HCT116 (cell line): ENCODE measurements around the gene CLDN15. TPM values are rescaled to one million over a fixed set of nuclear protein-coding genes. Genes with fewer than 3 reads are reported as not detected.

Experiments used
- ATAC-seq: fragments of 200-7000 bp; cut with Tn5 transposase; 2 replicates; pipeline ENCODE4 v1.9.1; 2020; ENCODE audit warnings: mild to moderate bottlenecking, moderate library complexity
- BruUV-seq: library from RNA; stranded (reverse); fragments of 400-500 nt; replicated peaks from 2 replicates; lab custom pipeline; 2021; lab: Mats Ljungman, UMichigan
- CTCF ChIA-PET: fragments of 300-600 bp; sonication (Branson Sonifier 250); formaldehyde crosslinking; loops from one replicate; lab custom pipeline; 2021; ENCODE audit warnings: antibody characterized with exemption; lab: Charles Lee
- POLR2A ChIA-PET: fragments of 300-600, 350-600 bp; sonication (Branson Sonifier 250); formaldehyde crosslinking; loops from one replicate; lab custom pipeline; 2021; ENCODE audit warnings: antibody characterized with exemption; lab: Charles Lee
- RAD21 ChIA-PET, 2 experiments: fragments of 300-600 bp; sonication (Branson Sonifier 250); formaldehyde crosslinking; loops; one replicate each; lab custom pipeline; 2023; ENCODE audit warnings: low total read pairs in 2 of 2; ENCODE audit not compliant: uncharacterized antibody in 2 of 2, unreplicated experiment in 2 of 2, low non-redundant PET in 1 of 2; lab: Charles Lee
- DNase-seq: peaks from one replicate; pipeline ENCODE4 v3.0.0-alpha.2; 2010; ENCODE audit warnings: low read depth, low spot score
- H2AFZ ChIP-seq: fragments of 200-600 bp; shearing (Covaris generic), sonication (generic); 2 replicates; pipeline ENCODE4 v1.6.1; 2017; ENCODE audit warnings: low read depth, mixed run types, mixed read lengths, antibody characterized with exemption, low read length; ENCODE audit not compliant: poor library complexity, severe bottlenecking
- H3K27ac ChIP-seq: 2 replicates; pipeline ENCODE4 v1.5.1; 2012; ENCODE audit warnings: low read depth, low read length
- H3K27me3 ChIP-seq: fragments of 200-600 bp; sonication (generic); 2 replicates; pipeline ENCODE4 v1.6.1; 2016; ENCODE audit warnings: mixed run types, low read length, mixed read lengths; ENCODE audit not compliant: insufficient read depth
- H3K36me3 ChIP-seq, 2 experiments: fragments of 200-500 bp in 1 of 2; fragments of 200-600 bp in 1 of 2; sonication (Bioruptor generic) in 1 of 2; sonication (generic) in 1 of 2; 2 replicates each; pipeline versions ENCODE4 v1.5.1 to v1.6.1; 2014 to 2016; ENCODE audit warnings: low read length in 2 of 2, inconsistent platforms in 1 of 2, mixed read lengths in 1 of 2, mixed run types in 1 of 2; ENCODE audit not compliant: insufficient read depth in 2 of 2, control insufficient read depth in 1 of 2
- H3K4me1 ChIP-seq, 2 experiments: fragments of 200-600 bp in 1 of 2; sonication (generic) in 1 of 2; 2 replicates each; pipeline versions ENCODE4 v1.5.1 to v1.6.1; 2012 to 2017; ENCODE audit warnings: low read length in 2 of 2, inconsistent platforms in 1 of 2, mild to moderate bottlenecking in 1 of 2, mixed read lengths in 1 of 2, mixed run types in 1 of 2, moderate library complexity in 1 of 2; ENCODE audit not compliant: insufficient read depth in 2 of 2, control insufficient read depth in 1 of 2
- H3K4me2 ChIP-seq: fragments of 200-600 bp; sonication (generic); 2 replicates; pipeline ENCODE4 v1.6.1; 2017; ENCODE audit warnings: mixed run types, low read length, mixed read lengths
- H3K4me3 ChIP-seq, 2 experiments: fragments of 200-600 bp in 1 of 2; sonication (generic) in 1 of 2; replicated peaks in 1 of 2; 2 replicates each; pipeline ENCODE4 v1.5.1; 2011 to 2016; ENCODE audit warnings: low read length in 2 of 2, control low read depth in 1 of 2, low read depth in 1 of 2, mild to moderate bottlenecking in 1 of 2, mixed read lengths in 1 of 2, mixed run types in 1 of 2
- H3K79me2 ChIP-seq: fragments of 200-600 bp; sonication (generic); 2 replicates; pipeline ENCODE4 v1.6.1; 2017; ENCODE audit warnings: mild to moderate bottlenecking, mixed run types, low read length, moderate library complexity, mixed read lengths; ENCODE audit not compliant: insufficient read depth
- H3K9ac ChIP-seq: fragments of 200-600 bp; sonication (generic); 2 replicates; pipeline ENCODE4 v1.6.1; 2016; ENCODE audit warnings: low read length, mixed read lengths
- H3K9me2 ChIP-seq: fragments of 200-600 bp; sonication (generic), shearing (Covaris generic); 2 replicates; pipeline ENCODE4 v1.6.1; 2017; ENCODE audit warnings: mixed run types, mild to moderate bottlenecking, moderate library complexity; ENCODE audit not compliant: insufficient read depth
- H3K9me3 ChIP-seq, 2 experiments: fragments of 200-500 bp in 1 of 2; fragments of 200-600 bp in 1 of 2; sonication (Bioruptor generic) in 1 of 2; sonication (generic) in 1 of 2; 2 replicates each; pipeline ENCODE4 v1.6.1; 2014 to 2017; ENCODE audit warnings: low read length in 2 of 2, mixed read lengths in 2 of 2, inconsistent platforms in 1 of 2, low read depth in 1 of 2, mild to moderate bottlenecking in 1 of 2, mixed run types in 1 of 2, moderate library complexity in 1 of 2; ENCODE audit not compliant: control insufficient read depth in 1 of 2, insufficient read depth in 1 of 2
- H4K20me1 ChIP-seq: fragments of 200-600 bp; sonication (generic), shearing (Covaris generic); 2 replicates; pipeline ENCODE4 v1.6.1; 2017; ENCODE audit warnings: mixed run types, mild to moderate bottlenecking, moderate library complexity; ENCODE audit not compliant: insufficient read depth
- CBX3 ChIP-seq: IDR thresholded peaks from 2 replicates; pipeline ENCODE4 v1.6.1; 2012; ENCODE audit warnings: low read depth
- CEBPB ChIP-seq: IDR thresholded peaks from 2 replicates; pipeline ENCODE4 v1.6.1; 2012; ENCODE audit warnings: low read depth
- CTCF ChIP-seq, 3 experiments: fragments of 200-600 bp in 1 of 3; sonication (generic) in 1 of 3; IDR thresholded peaks in 2 of 3; conservative IDR thresholded peaks in 1 of 3; 2 replicates each; pipeline ENCODE4 v1.5.1; 2012 to 2017; ENCODE audit warnings: low read depth in 2 of 3, low read length in 2 of 3, antibody characterized with exemption in 1 of 3, borderline replicate concordance in 1 of 3, control low read depth in 1 of 3, mild to moderate bottlenecking in 1 of 3, mixed read lengths in 1 of 3, mixed run types in 1 of 3, moderate library complexity in 1 of 3; ENCODE audit not compliant: insufficient read depth in 1 of 3
- EGR1 ChIP-seq: IDR thresholded peaks from 2 replicates; pipeline ENCODE4 v1.6.1; 2012; ENCODE audit warnings: low read depth
- ELF1 ChIP-seq: IDR thresholded peaks from 2 replicates; pipeline ENCODE4 v1.6.1; 2012; ENCODE audit warnings: low read depth, borderline replicate concordance
- JUND ChIP-seq: IDR thresholded peaks from 2 replicates; pipeline ENCODE4 v1.6.1; 2012
- POLR2A ChIP-seq: IDR thresholded peaks from 2 replicates; pipeline ENCODE4 v1.7.0; 2011; ENCODE audit warnings: borderline replicate concordance; ENCODE audit not compliant: insufficient read depth, insufficient read length; ENCODE audit errors: extremely low read depth
- RAD21 ChIP-seq: IDR thresholded peaks from 2 replicates; pipeline ENCODE4 v1.6.1; 2012; ENCODE audit warnings: low read depth, mild to moderate bottlenecking
- REST ChIP-seq: IDR thresholded peaks from 2 replicates; pipeline ENCODE4 v1.6.1; 2012; ENCODE audit warnings: low read depth
- SIN3A ChIP-seq: IDR thresholded peaks from 2 replicates; pipeline ENCODE4 v1.6.1; 2012; ENCODE audit warnings: low read depth
- SRF ChIP-seq: IDR thresholded peaks from 2 replicates; pipeline ENCODE4 v1.6.1; 2012; ENCODE audit warnings: low read depth
- TCF7L2 ChIP-seq: IDR thresholded peaks from 2 replicates; pipeline ENCODE4 v1.7.0; 2011; ENCODE audit warnings: borderline replicate concordance, inconsistent platforms; ENCODE audit not compliant: insufficient read depth, insufficient read length; ENCODE audit errors: extremely low read depth
- ZBTB33 ChIP-seq: IDR thresholded peaks from 2 replicates; pipeline ENCODE4 v1.6.1; 2011; ENCODE audit warnings: mild to moderate bottlenecking, low read length, moderate library complexity; ENCODE audit not compliant: insufficient replicate concordance; ENCODE audit errors: extremely low read depth
- ZNF274 ChIP-seq: fragments of 200-500 bp; sonication (Bioruptor generic); IDR thresholded peaks from 2 replicates; pipeline ENCODE4 v1.6.1; 2014; ENCODE audit warnings: mild to moderate bottlenecking, low read depth, low read length, inconsistent platforms
- intact Hi-C: fragments of 100-400 bp; cut with micrococcal nuclease; formaldehyde crosslinking; loops from 2 replicates; pipeline ENCODE4 v1.10.0; 2022
- total RNA-seq: library from RNA; stranded (reverse); gene quantifications from one replicate; pipeline ENCODE4 v1.2.1, GENCODE V29; 2021; ENCODE audit not compliant: unreplicated experiment

Gene CLDN15
- total RNA-seq, 1 experiment from 2014 or later: 16.9 TPM

GRCh38 chr7:101243646-101244374, 6.2 kb upstream of the CLDN15 start:
- POLR2A ChIA-PET: interaction anchor here (0.7 to 2.9 kb wide), 5 partner anchors 9 to 100 kb away, joined by 3 to 11 read pairs (median 3); partner anchors contain the start of genes PLOD3 and ZNHIT1
- peaks cover 59% of the 10 kb centered on the region for H3K79me2 ChIP-seq
- ATAC-seq: no peak

More at GRCh38 chr7:101243646-101244374, 6.2 kb upstream of the CLDN15 start:
- Histone ChIP-seq H3K9me2 (no peaks in the 10 kb centered on the region), H3K9ac (peak overlapping the region; percentile 86), H3K4me3 (peak overlapping the region; percentile 99 to 100), H4K20me1 (no peaks in the 10 kb centered on the region), H3K4me1 (peaks cover 14 to 22% of the 10 kb centered on the region in 2 experiments), H3K27me3 (no peaks in the 10 kb centered on the region), H3K9me3 (no peaks in the 10 kb centered on the region), H3K27ac (peak overlapping the region; percentile 89), H3K4me2 (peak overlapping the region; percentile 98), H2AFZ (no peak overlapping the region), H3K36me3 (peaks cover 5 to 9% of the 10 kb centered on the region in 2 experiments; a peak in 3 of 4 replicates)
- CTCF ChIA-PET: interaction anchor here (0.8 to 2.5 kb wide), 13 partner anchors 8 to 149 kb away, joined by 3 to 38 read pairs (median 4); partner anchors contain the start of genes PLOD3 and ZNHIT1
- RAD21 ChIA-PET: interaction anchor here in 1 of 2 experiments (2.0 kb wide), 1 partner anchor 100 kb away, joined by 6 read pairs; no protein-coding TSS in a partner anchor
- intact Hi-C loops: loop anchor here (1.0 kb wide), 1 partner anchor 100 kb away; no protein-coding TSS in a partner anchor
- no peak for DNase-seq
- TF ChIP-seq ELF1 (no peak), REST (no peak), CEBPB (no peak), JUND (no peak), SRF (no peak), CTCF (IDR thresholded peaks at IDR 0.05 in 2 of 3, conservative IDR thresholded peaks at IDR 0.05 in 1 of 3; ENCODE audit: borderline replicate concordance in 1 of 3, insufficient read depth in 1 of 3, low read depth in 2 of 3, low read length in 2 of 3) (no peak), ZNF274 (no peak), POLR2A (no peak), SIN3A (no peak), TCF7L2 (no peak), ZBTB33 (no peak), EGR1 (no peak), CBX3 (no peak), RAD21 (no peak)
- BruUV-seq: no TSS peak
